Duodenal mucosa (tissue), 2 donors: ENCODE data around the gene ACTR3.

ENCODE experiments used
- H3K27ac ChIP-seq: one replicate; pipeline ENCODE4 v1.7.0; 2013; ENCODE audit warnings: low read depth, low read length
- H3K27me3 ChIP-seq, 2 donors: one replicate each; pipeline ENCODE4 v1.7.0; 2013; ENCODE audit warnings: low read length in 2 of 2, control low read depth in 1 of 2; ENCODE audit not compliant: insufficient read depth in 2 of 2, control insufficient read depth in 1 of 2
- H3K36me3 ChIP-seq, 2 donors: one replicate each; pipeline ENCODE4 v1.7.0; 2013; ENCODE audit warnings: low read length in 2 of 2, control low read depth in 1 of 2; ENCODE audit not compliant: insufficient read depth in 2 of 2, control insufficient read depth in 1 of 2
- H3K4me1 ChIP-seq, 2 donors: one replicate each; pipeline ENCODE4 v1.7.0; 2013; ENCODE audit warnings: low read length in 2 of 2, control low read depth in 1 of 2; ENCODE audit not compliant: insufficient read depth in 2 of 2, control insufficient read depth in 1 of 2
- H3K4me3 ChIP-seq, 2 donors: one replicate each; pipeline ENCODE4 v1.7.0; 2013; ENCODE audit warnings: low read length in 2 of 2, low read depth in 1 of 2
- H3K9ac ChIP-seq, 2 donors: one replicate each; pipeline ENCODE4 v1.7.0; 2013; ENCODE audit warnings: low read length in 2 of 2, low read depth in 1 of 2
- H3K9me3 ChIP-seq, 2 donors: one replicate each; pipeline ENCODE4 v1.7.0; 2013; ENCODE audit warnings: low read length in 2 of 2, control low read depth in 1 of 2; ENCODE audit not compliant: control insufficient read depth in 1 of 2

Gene ACTR3

DNA sequence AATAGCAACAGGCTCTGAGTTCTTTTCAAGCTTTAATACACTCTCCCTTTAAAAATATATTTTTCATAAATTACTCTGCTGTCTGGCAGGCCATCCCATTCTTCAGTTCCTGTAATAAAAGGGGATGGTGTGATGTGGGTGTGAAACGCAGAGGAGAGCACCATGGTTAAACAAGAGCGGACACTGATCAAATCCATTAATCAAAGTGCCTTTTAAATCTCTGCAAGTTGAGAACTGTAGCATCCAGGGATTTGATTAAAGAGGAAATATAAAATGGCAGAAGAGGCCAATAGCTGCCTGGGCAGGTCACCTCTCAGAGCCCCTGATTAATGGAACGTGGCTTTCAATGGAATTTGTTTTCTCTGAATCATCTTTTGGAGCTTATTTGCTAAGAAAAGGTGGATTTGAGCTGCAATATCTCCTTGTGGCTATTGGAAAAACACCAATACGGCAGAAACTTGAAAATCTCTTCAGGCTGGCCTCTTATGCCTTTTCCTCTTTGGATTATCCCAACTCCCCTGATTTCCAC, 96.9 kb downstream of the ACTR3 start:
- Histone ChIP-seq H3K4me1 (no peaks in the 10 kb centered on the region), H3K9me3 (no peaks in the 10 kb centered on the region), H3K4me3 (no peak overlapping the region), H3K9ac (no peak overlapping the region), H3K36me3 (no peaks in the 10 kb centered on the region), H3K27ac (no peak overlapping the region), H3K27me3 (no peaks in the 10 kb centered on the region)

DNA sequence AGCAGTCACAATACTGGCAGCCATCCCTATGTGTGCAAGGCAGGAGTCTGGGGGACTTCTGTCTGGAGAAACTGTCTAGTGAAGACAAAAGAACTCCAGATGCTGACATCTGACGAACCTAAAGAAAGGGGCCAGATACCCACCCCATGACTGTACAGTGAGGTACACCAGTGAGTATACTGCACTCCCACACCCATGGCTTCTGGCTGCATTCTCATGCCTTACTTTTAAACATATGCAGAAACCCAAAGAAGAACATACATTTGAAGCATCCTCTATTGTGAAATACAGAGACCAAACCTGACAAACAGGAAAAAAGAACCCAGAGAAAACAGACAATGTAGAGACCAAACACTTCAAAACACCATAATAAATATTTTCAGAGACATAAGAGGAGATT, 102.2 kb downstream of the ACTR3 start:
- Histone ChIP-seq H3K4me1 (no peaks in the 10 kb centered on the region), H3K27me3 (no peaks in the 10 kb centered on the region), H3K9ac (no peak overlapping the region), H3K27ac (no peak overlapping the region), H3K4me3 (no peak overlapping the region), H3K36me3 (no peaks in the 10 kb centered on the region), H3K9me3 (no peaks in the 10 kb centered on the region)

DNA sequence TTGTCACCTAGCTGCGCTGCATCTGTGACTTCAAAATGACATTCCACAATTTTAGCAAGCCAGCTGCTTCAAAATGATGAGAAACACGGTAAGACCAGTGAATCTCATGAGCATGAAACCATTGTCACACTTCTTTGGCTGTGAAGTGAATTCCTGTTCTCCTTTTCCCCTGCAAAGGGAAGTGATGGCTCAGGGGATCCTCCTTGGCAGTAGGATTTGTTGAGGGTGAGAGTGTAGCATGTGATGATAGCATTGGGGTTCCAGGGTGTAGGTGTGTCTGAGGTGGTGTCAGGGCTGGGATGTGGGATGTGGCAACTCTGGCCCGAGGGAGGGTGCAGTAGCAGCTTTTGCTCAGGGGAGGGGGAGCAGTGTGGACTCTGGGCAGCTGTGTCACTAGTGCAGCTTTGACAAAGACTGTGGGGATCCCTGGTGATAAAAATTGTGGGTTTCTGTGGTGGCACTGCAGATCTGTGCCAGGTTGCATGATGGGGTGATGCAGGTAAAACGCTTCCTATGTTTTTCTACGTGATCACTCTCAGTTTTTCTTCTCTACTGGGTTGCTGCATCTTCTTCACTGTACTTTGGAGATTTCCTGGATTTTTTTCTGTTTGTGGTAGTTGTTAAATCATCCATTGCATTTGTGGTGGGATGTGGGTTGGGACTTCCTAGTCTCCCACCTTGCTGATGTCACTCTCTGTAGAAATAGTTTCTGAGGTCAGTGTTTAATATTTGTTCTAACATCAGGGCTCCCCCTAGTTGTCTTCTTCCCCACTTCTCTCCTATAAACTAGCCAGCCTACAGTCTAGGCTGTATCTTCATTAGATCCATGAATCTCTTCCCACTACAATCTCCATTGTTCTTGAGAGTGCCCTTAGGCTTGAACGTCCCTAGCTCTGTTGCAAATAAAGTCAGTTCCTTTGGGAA, 107.0 kb downstream of the ACTR3 start:
- Histone ChIP-seq H3K9ac (no peak overlapping the region), H3K4me3 (no peak overlapping the region), H3K36me3 (no peaks in the 10 kb centered on the region), H3K4me1 (no peaks in the 10 kb centered on the region), H3K9me3 (no peaks in the 10 kb centered on the region), H3K27me3 (no peaks in the 10 kb centered on the region), H3K27ac (no peak overlapping the region)

DNA sequence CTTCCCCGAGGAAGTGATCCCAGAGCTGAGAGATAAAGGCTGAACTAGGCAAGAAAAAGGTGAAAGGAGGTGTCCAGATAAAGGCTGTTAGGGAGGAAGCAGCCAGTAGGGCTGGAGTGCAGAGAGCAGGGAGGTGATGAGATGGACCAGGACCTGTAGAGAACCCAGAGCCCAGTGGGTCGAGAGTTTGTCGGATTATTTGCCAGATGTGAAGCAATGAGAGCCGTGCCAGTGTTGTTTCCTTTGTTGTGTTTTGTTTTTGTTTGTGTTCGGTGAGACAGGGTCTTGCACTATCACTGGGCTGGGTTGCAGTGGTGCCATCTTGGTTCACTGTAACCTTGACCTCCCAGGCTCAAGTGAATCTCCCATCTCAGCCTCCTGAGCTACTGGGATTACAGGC, 111.3 kb downstream of the ACTR3 start:
- Histone ChIP-seq H3K27me3 (no peaks in the 10 kb centered on the region), H3K27ac (no peak overlapping the region), H3K9ac (no peak overlapping the region), H3K4me1 (no peaks in the 10 kb centered on the region), H3K9me3 (no peaks in the 10 kb centered on the region), H3K4me3 (no peak overlapping the region), H3K36me3 (no peaks in the 10 kb centered on the region)

DNA sequence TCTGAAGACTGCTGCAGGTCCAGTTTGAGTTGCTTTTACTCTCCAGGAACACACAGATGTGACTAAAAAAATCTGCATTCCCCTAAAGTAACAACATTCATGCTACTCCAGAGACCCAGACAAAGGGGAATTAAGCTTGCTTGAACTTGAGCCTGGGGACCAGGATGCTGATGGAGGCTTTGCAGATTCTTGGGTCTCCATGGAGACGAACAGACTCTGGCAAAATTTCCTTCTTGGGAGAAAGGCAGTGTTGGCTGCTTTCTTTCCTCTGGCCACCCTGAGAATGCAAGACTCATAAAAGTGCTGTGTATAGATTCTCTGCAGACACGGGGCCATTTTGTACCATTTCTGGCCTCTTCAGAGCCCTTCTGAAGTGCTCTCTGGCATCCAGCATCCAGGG, 112.0 kb downstream of the ACTR3 start:
- H3K9ac ChIP-seq: no peak overlapping the region

DNA sequence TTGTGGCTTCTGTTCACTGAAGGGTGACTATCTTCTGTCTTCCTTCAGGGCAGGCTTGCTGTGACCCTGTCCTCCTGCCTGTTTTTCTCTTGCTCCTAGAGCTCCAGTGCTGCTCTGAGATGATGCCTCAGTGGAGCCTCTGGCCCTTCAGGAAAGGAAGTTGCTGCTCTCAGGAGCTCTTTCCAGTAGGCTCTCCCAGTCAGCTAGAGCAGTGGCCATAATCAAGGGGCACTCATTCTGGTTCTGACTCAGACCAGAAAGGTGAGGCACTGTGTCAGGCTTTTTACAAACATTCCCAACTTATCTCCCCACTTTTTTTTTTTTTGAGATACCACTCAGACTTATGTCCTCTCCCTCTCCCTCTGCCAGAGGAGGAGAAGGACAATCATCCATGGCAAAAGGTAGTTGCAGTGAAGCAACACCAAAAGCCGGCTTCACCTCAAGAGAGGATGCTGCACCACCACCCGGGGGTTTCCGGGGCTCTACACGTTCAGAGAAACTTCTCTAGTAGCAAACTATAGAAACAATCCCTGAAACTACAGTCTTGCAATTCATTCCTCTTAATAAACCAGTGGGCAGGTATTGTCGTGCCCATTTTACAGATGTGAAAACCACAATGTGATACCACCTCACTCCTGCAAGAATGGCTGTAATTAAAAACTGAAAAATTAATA, 115.4 kb downstream of the ACTR3 start:
- Histone ChIP-seq H3K9ac (no peak overlapping the region), H3K27ac (no peak overlapping the region), H3K4me3 (no peak overlapping the region), H3K36me3 (no peaks in the 10 kb centered on the region), H3K4me1 (peaks cover 0 to 6% of the 10 kb centered on the region in 2 donors), H3K27me3 (no peaks in the 10 kb centered on the region), H3K9me3 (no peaks in the 10 kb centered on the region)

More for the DNA sequence above, 112.0 kb downstream of the ACTR3 start:
- Histone ChIP-seq H3K9me3 (no peaks in the 10 kb centered on the region), H3K4me1 (peaks cover 0 to 6% of the 10 kb centered on the region in 2 donors), H3K36me3 (no peaks in the 10 kb centered on the region), H3K27me3 (no peaks in the 10 kb centered on the region), H3K4me3 (no peak overlapping the region), H3K27ac (no peak overlapping the region)

DNA sequence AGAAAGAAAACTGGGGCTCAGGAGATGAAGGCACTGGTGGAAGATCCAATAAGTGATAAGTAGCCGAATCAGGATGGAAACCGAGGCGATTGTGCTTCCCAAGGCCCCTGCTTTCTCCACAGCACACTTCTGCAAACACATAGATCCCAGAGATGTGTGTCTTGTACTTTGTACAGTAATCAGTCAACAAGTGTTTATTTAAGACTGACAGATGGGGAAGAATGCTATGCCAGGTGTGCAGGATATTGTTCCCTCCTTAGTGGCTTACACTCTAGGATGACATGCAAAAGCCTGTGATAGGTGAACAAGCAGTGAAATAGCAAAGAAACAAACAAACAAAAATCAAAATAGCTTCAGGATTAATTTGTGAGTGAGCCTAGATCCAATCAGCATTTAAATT, 116.6 kb downstream of the ACTR3 start:
- H3K36me3 ChIP-seq: no peaks in the 10 kb centered on the region
- H3K9ac ChIP-seq: no peak overlapping the region
- no peaks in the 10 kb centered on the region for H3K9me3 ChIP-seq
- no peaks in the 10 kb centered on the region for H3K27me3 ChIP-seq
- no peak overlapping the region for H3K27ac ChIP-seq
- peaks cover 0 to 6% of the 10 kb centered on the region in 2 donors for H3K4me1 ChIP-seq
- H3K4me3 ChIP-seq: no peak overlapping the region

DNA sequence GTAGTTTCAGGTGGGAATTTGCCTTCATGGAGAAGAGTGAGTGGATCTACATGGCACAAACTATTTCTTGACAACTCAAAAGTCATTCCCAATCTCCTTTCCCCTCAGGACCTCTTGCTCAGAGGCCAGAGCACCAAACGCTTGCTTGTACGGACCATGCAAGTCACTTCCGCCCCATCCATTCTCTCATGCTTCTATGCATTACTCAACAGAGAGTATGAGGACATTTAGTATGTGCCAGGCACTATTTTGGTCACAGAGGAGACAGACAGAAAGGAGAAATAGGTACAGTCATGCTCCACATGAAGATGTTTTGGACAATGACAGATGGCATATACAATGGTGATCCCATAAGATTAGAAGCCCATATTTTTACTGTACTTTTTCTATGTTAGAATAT, 117.5 kb downstream of the ACTR3 start:
- Histone ChIP-seq H3K4me3 (no peak overlapping the region), H3K9me3 (no peaks in the 10 kb centered on the region), H3K9ac (no peak overlapping the region), H3K27ac (no peak overlapping the region), H3K36me3 (no peaks in the 10 kb centered on the region), H3K27me3 (no peaks in the 10 kb centered on the region), H3K4me1 (peaks cover 0 to 6% of the 10 kb centered on the region in 2 donors)

DNA sequence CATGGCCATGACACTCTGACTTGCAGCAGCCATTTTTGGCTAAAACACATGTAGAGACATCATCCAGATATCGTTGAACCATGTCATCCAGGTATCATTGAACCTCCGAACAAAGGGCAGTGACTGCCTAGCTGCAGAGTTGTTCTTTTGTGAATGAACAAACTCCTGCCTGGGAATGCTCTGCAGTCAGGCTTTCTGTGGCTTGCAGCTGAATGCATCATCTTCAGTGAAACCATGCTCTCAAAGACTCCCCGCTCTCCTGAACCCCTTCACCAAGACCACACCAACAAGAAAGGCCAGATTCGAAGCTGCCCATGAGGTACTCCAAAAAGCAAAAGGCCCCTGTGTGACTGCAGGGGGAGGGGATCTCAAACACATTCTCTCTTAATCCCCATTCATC, 118.8 kb downstream of the ACTR3 start:
- H3K9me3 ChIP-seq: no peaks in the 10 kb centered on the region
- no peak overlapping the region for H3K4me3 ChIP-seq
- no peaks in the 10 kb centered on the region for H3K36me3 ChIP-seq
- H3K9ac ChIP-seq: no peak overlapping the region
- H3K27ac ChIP-seq: no peak overlapping the region
- peaks cover 0 to 6% of the 10 kb centered on the region in 2 donors for H3K4me1 ChIP-seq
- no peaks in the 10 kb centered on the region for H3K27me3 ChIP-seq

DNA sequence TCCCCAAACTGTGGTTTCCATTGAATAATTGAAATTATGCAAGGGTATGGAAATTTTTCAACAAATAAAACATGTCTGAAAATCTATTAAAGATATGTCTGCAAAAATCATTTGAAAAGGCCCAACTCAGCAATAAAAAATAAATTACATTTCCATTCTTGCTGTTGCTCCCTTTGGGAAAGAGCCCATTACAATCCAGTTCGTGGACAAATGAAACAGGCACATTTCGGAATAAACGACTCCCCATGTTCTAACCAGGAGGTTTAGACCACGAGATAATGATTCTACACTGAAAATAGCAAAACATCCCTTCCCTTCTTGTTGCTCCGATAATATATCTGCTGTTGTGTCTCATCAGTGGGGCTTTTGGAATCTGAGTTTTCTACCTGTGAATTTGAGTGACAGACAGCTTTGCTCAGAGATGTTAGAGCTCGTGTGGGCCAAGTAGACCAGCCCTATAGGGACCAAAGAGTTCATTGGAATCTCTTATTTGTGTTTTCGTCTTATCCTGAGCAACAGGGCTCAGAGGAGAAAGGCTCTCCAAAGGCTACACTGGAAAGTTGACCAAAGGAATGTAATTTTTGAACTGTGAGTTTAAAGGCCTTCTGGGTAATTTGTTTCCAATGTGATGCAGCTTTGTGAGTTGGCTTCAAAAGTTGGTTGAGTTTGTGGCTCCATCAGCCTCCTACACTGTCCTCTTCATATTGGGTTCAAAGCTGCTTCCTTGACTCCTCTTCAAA, 119.5 kb downstream of the ACTR3 start:
- Histone ChIP-seq H3K9ac (no peak overlapping the region), H3K9me3 (no peaks in the 10 kb centered on the region), H3K4me3 (no peak overlapping the region), H3K36me3 (no peaks in the 10 kb centered on the region), H3K4me1 (peaks cover 0 to 6% of the 10 kb centered on the region in 2 donors), H3K27me3 (no peaks in the 10 kb centered on the region), H3K27ac (no peak overlapping the region)
